Measurements from ENCODE around the gene VPS37D. TPM values are rescaled to one million over a fixed set of nuclear protein-coding genes. Genes with fewer than 3 reads are reported as not detected.

Gene VPS37D
- total RNA-seq, 2 donors from 2014 or later = 1.6 to 2.2 TPM

- peaks cover 5 to 7% of the 10 kb centered on the region in 2 donors for H3K27me3 ChIP-seq
- H3K36me3 ChIP-seq = no peaks in the 10 kb centered on the region
- no peak for DNase-seq (ENCODE audit: low spot score)
- H3K27ac ChIP-seq = no peak overlapping the region
- H3K9me3 ChIP-seq = no peaks in the 10 kb centered on the region
- peaks cover 0 to 10% of the 10 kb centered on the region in 2 donors for H3K4me1 ChIP-seq
- TF ChIP-seq CTCF (IDR thresholded peaks at IDR 0.05) = no peak
- no peak overlapping the region for H3K4me3 ChIP-seq
These were observed 39.1 kb upstream of the VPS37D start for GRCh38 chr7:73628504-73628903.

GRCh38 chr7:73631558-73631957 is 36.1 kb upstream of the VPS37D start:
- no peak for TF ChIP-seq CTCF (IDR thresholded peaks at IDR 0.05)
- H3K27ac ChIP-seq = no peak overlapping the region
- DNase-seq (ENCODE audit: low spot score) = no peak
- H3K9me3 ChIP-seq = no peaks in the 10 kb centered on the region
- no peak overlapping the region for H3K4me3 ChIP-seq
- H3K27me3 ChIP-seq = no peaks in the 10 kb centered on the region
- no peaks in the 10 kb centered on the region for H3K36me3 ChIP-seq
- no peaks in the 10 kb centered on the region for H3K4me1 ChIP-seq

- Histone ChIP-seq H3K36me3 (no peaks in the 10 kb centered on the region), H3K4me3 (no peak overlapping the region), H3K4me1 (no peaks in the 10 kb centered on the region), H3K9me3 (no peaks in the 10 kb centered on the region), H3K27me3 (no peaks in the 10 kb centered on the region), H3K27ac (no peak overlapping the region)
- no peak for TF ChIP-seq CTCF (IDR thresholded peaks at IDR 0.05)
- DNase-seq (ENCODE audit: low spot score) = no peak
These were observed 34.3 kb upstream of the VPS37D start for GRCh38 chr7:73633323-73633722.

GRCh38 chr7:73633844-73634243 is 33.8 kb upstream of the VPS37D start:
- Histone ChIP-seq H3K27ac (no peak overlapping the region), H3K36me3 (no peaks in the 10 kb centered on the region), H3K4me3 (no peak overlapping the region), H3K27me3 (no peaks in the 10 kb centered on the region), H3K9me3 (no peaks in the 10 kb centered on the region), H3K4me1 (no peaks in the 10 kb centered on the region)
- TF ChIP-seq CTCF (IDR thresholded peaks at IDR 0.05) = no peak
- DNase-seq (ENCODE audit: low spot score) = no peak

GRCh38 chr7:73635428-73636200 is 32.0 kb upstream of the VPS37D start:
- Histone ChIP-seq H3K9me3 (no peaks in the 10 kb centered on the region), H3K4me1 (no peaks in the 10 kb centered on the region), H3K4me3 (no peak overlapping the region), H3K36me3 (no peaks in the 10 kb centered on the region), H3K27me3 (no peaks in the 10 kb centered on the region), H3K27ac (no peak overlapping the region)
- DNase-seq (ENCODE audit: low spot score) = no peak
- no peak for TF ChIP-seq CTCF (IDR thresholded peaks at IDR 0.05)

- no peak overlapping the region for H3K27ac ChIP-seq
- no peak for DNase-seq (ENCODE audit: low spot score)
- no peaks in the 10 kb centered on the region for H3K4me1 ChIP-seq
- H3K36me3 ChIP-seq = no peaks in the 10 kb centered on the region
- TF ChIP-seq CTCF (IDR thresholded peaks at IDR 0.05) = no peak
- no peaks in the 10 kb centered on the region for H3K27me3 ChIP-seq
- no peak overlapping the region for H3K4me3 ChIP-seq
- H3K9me3 ChIP-seq = peaks cover 0 to 12% of the 10 kb centered on the region in 2 donors
These were observed 28.7 kb upstream of the VPS37D start for GRCh38 chr7:73638911-73639310.
